ENCODE data around the gene UBE2F. TPM values are rescaled to one million over a fixed set of nuclear protein-coding genes. Genes with fewer than 3 reads are reported as not detected.

UBE2F gene
- polyA plus RNA-seq, 2 of the 4 experiments (the other 2 are of a cell fraction) = 49.7 to 81.1 TPM

- FAIRE-seq (no peak), ATAC-seq (no peak), DNase-seq (ENCODE audit: low read depth in 1 of 2, low spot score in 1 of 2) (no peak)
- ChIA-PET CTCF (interaction anchor here (1.1 kb wide), 1 partner anchor 166 kb away, joined by 3 read pairs; no protein-coding TSS in a partner anchor), POLR2A (no interaction called here)
- WGBS (ENCODE audit: missing lambda C conversion rate) = 95% methylated on average over 2 of the region's 2 CpGs
- no peak overlapping the region for H3K27ac ChIP-seq
- 0 out of 3 replicates have a peak, but pooled peaks cover 7% of the 10 kb centered on the region for H3K4me1 ChIP-seq
- no peak overlapping the region for H3K4me2 ChIP-seq
- TF ChIP-seq HMGXB4 (CRISPR knock-in tag; IDR thresholded peaks at IDR 0.05; ENCODE audit: borderline replicate concordance) (no peak), FOXS1 (CRISPR knock-in tag; IDR thresholded peaks at IDR 0.05) (no peak)
- H3K9me3 ChIP-seq = no peaks in the 10 kb centered on the region
- H3K4me3 ChIP-seq = no peak overlapping the region
These were observed 56.8 kb downstream of the UBE2F start for GRCh38 chr2:238023608-238024007.

GRCh38 chr2:238024986-238025385, 58.2 kb downstream of the UBE2F start:
- no peak overlapping the region for H3K4me3 ChIP-seq
- FAIRE-seq = no peak
- ATAC-seq = no peak
- WGBS (ENCODE audit: missing lambda C conversion rate) = 82% methylated on average over 8 of the region's 8 CpGs
- DNase-seq (ENCODE audit: low read depth in 1 of 2, low spot score in 1 of 2) = no peak
- ChIA-PET CTCF (no interaction called here), POLR2A (no interaction called here)
- no peak for TF ChIP-seq MYC (IDR thresholded peaks at IDR 0.05; ENCODE audit: borderline replicate concordance, low read length)
- TF ChIP-seq HOXB5 (CRISPR knock-in tag; IDR thresholded peaks at IDR 0.05) = no peak
- TF ChIP-seq MAX (IDR thresholded peaks at IDR 0.05) = no peak
- TF ChIP-seq CEBPB (IDR thresholded peaks at IDR 0.05) = no peak
- no peak for TF ChIP-seq MAFK (IDR thresholded peaks at IDR 0.05; ENCODE audit: partially characterized antibody)
- TF ChIP-seq POLR2AphosphoS2 (conservative IDR thresholded peaks at IDR 0.05; ENCODE audit: low read length) = no peak
- TF ChIP-seq RFX5 (IDR thresholded peaks at IDR 0.05) = no peak
- H3K4me2 ChIP-seq = no peak overlapping the region
- 0 out of 3 replicates have a peak, but pooled peaks cover 7% of the 10 kb centered on the region for H3K4me1 ChIP-seq
- H3K27ac ChIP-seq = no peak overlapping the region
- H3K9me3 ChIP-seq = no peaks in the 10 kb centered on the region

DNA sequence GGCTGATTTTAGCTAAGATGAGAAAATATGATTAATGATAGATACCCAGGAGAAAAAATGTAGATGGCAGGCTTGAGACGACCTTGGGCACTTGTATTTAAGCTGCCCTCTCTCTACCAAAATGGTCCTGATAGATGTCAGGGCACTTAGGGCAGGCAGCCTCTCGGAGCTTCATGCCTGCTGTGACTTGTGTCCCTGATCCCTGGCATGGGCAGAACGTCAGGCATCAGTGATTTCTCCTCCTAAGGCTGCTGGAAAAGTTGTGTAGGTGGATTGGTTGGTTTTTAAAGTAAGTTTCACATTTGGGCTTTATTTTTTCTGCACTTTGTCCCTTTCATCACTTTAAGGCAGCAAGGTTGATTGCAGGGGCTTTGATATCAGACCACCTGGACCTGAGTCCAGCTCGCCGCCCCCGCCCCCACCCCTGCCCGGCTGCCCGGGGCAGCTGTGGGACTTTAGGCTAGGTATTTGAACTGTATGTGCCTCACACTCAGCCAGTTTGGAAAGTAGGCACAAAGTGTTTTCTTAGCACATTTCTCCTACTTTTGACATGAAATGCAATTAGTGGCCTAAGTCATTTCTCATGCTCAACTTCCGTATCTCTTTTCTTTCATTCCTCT, 59.0 kb downstream of the UBE2F start:
- WGBS (ENCODE audit: missing lambda C conversion rate) = 90% methylated on average over 8 of the region's 9 CpGs
- Histone ChIP-seq H3K4me2 (no peak overlapping the region), H3K4me1 (0 out of 3 replicates have a peak, but pooled peaks cover 5% of the 10 kb centered on the region), H3K4me3 (no peak overlapping the region), H3K27ac (no peak overlapping the region), H3K9me3 (no peaks in the 10 kb centered on the region)
- TF ChIP-seq CTCF (IDR thresholded peaks at IDR 0.05) (no peak), JUNB (IDR thresholded peaks at IDR 0.05) (no peak), PHF8 (IDR thresholded peaks at IDR 0.05; ENCODE audit: borderline replicate concordance, low read depth) (no peak), ZNF302 (CRISPR knock-in tag; IDR thresholded peaks at IDR 0.05) (no peak), MYC (IDR thresholded peaks at IDR 0.05; ENCODE audit: borderline replicate concordance, low read length) (no peak), RAD21 (conservative IDR thresholded peaks at IDR 0.05 in 1 of 2, IDR thresholded peaks at IDR 0.05 in 1 of 2) (no peak), HDAC2 (IDR thresholded peaks at IDR 0.05) (no peak), NFE2L2 (conservative IDR thresholded peaks at IDR 0.05; ENCODE audit: low read length) (no peak), ZFP36 (IDR thresholded peaks at IDR 0.05; ENCODE audit: borderline replicate concordance, partially characterized antibody) (no peak), POLR2AphosphoS2 (conservative IDR thresholded peaks at IDR 0.05; ENCODE audit: low read length) (no peak), TFCP2L1 (CRISPR knock-in tag; IDR thresholded peaks at IDR 0.05) (no peak), RARB (CRISPR knock-in tag; IDR thresholded peaks at IDR 0.05) (no peak), HOXA7 (CRISPR knock-in tag; IDR thresholded peaks at IDR 0.05) (no peak), RNF2 (IDR thresholded peaks at IDR 0.05; ENCODE audit: borderline replicate concordance, low read depth) (no peak), CHD2 (IDR thresholded peaks at IDR 0.05; ENCODE audit: low read length, partially characterized antibody) (no peak), JUN (IDR thresholded peaks at IDR 0.05) (no peak), NR3C1 (IDR thresholded peaks at IDR 0.05) (no peak), EHMT2 (IDR thresholded peaks at IDR 0.05; ENCODE audit: low read depth) (no peak)
- TF ChIP-seq, protein P1, sequence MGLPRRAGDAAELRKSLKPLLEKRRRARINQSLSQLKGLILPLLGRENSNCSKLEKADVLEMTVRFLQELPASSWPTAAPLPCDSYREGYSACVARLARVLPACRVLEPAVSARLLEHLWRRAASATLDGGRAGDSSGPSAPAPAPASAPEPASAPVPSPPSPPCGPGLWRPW (IDR thresholded peaks at IDR 0.05) = no peak
- TF ChIP-seq, protein P2, sequence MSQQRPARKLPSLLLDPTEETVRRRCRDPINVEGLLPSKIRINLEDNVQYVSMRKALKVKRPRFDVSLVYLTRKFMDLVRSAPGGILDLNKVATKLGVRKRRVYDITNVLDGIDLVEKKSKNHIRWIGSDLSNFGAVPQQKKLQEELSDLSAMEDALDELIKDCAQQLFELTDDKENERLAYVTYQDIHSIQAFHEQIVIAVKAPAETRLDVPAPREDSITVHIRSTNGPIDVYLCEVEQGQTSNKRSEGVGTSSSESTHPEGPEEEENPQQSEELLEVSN (IDR thresholded peaks at IDR 0.05; ENCODE audit: borderline replicate concordance, low read depth) = no peak
- ChIA-PET CTCF (no interaction called here), POLR2A (no interaction called here)
- ATAC-seq (no peak), DNase-seq (ENCODE audit: low read depth in 1 of 2, low spot score in 1 of 2) (no peak), FAIRE-seq (no peak)

Measured in A549 (cell line).